Fibroblast of villous mesenchyme (primary cell): Measurements from ENCODE around the gene DRICH1. TPM values are rescaled to one million over a fixed set of nuclear protein-coding genes. Genes with fewer than 3 reads are reported as not detected.
"Not testable (repeated sequence)": the region's sequence is repeated elsewhere in the genome, so short reads cannot be mapped to it uniquely, and the experiment has no call there.

Source experiments
- DNase-seq: peaks from one replicate; pipeline ENCODE4 v3.0.0-alpha.2; 2010; ENCODE audit warnings: low read depth
- H3K4me3 ChIP-seq: 2 replicates; pipeline ENCODE4 v1.5.1; 2011; ENCODE audit warnings: low read depth, mild to moderate bottlenecking, low read length
- CTCF ChIP-seq: IDR thresholded peaks from 2 replicates; pipeline ENCODE4 v1.5.1; 2012; ENCODE audit warnings: low read depth, mild to moderate bottlenecking, low read length; ENCODE audit not compliant: insufficient read depth
- total RNA-seq: library from RNA; depleted of rRNA; stranded (reverse); fragments of >200 nt; gene quantifications from 2 replicates; pipeline ENCODE4 v1.2.3, GENCODE V29; 2012

Gene DRICH1
- total RNA-seq, 1 donor, result under 0.01 TPM

GRCh38 chr22:23655891-23656475 is 23.9 kb upstream of the DRICH1 start:
- DNase-seq, result no peak
- no peak for TF ChIP-seq CTCF
- no peak overlapping the region for H3K4me3 ChIP-seq

GRCh38 chr22:23652711-23653110 is 20.6 kb upstream of the DRICH1 start:
- no peak overlapping the region for H3K4me3 ChIP-seq
- TF ChIP-seq CTCF, result no peak
- no peak for DNase-seq

- DNase-seq, result no peak
- no peak overlapping the region for H3K4me3 ChIP-seq
- no peak for TF ChIP-seq CTCF
Measured at GRCh38 chr22:23652286-23652685, 20.2 kb upstream of the DRICH1 start.

- no peak for DNase-seq
- H3K4me3 ChIP-seq, result no peak overlapping the region
- TF ChIP-seq CTCF, result no peak
Measured at GRCh38 chr22:23651676-23652075, 19.6 kb upstream of the DRICH1 start.

- no peak for TF ChIP-seq CTCF
- no peak for DNase-seq
Measured at GRCh38 chr22:23649071-23649501, 17.0 kb upstream of the DRICH1 start.

GRCh38 chr22:23646526-23646925 is 14.4 kb upstream of the DRICH1 start:
- H3K4me3 ChIP-seq, DNase-seq: not testable (repeated sequence)

More at GRCh38 chr22:23649071-23649501, 17.0 kb upstream of the DRICH1 start:
- no peak overlapping the region for H3K4me3 ChIP-seq

- not testable (repeated sequence) for DNase-seq
Measured at GRCh38 chr22:23640206-23640605, 8.1 kb upstream of the DRICH1 start.

GRCh38 chr22:23639661-23640060 is 7.5 kb upstream of the DRICH1 start:
- TF ChIP-seq CTCF, result no peak

More at GRCh38 chr22:23640206-23640605, 8.1 kb upstream of the DRICH1 start:
- not testable (repeated sequence) for H3K4me3 ChIP-seq

More at GRCh38 chr22:23639661-23640060, 7.5 kb upstream of the DRICH1 start:
- H3K4me3 ChIP-seq, result no peak overlapping the region
- no peak for DNase-seq
